K562 treated with DMSO at 1 percent for 24 hours (cell line): ENCODE results near the gene NACA2. TPM values are rescaled to one million over a fixed set of nuclear protein-coding genes. Genes with fewer than 3 reads are reported as not detected.

Source experiments
- total RNA-seq: library from RNA; unstranded; fragments of 300-600 nt; gene quantifications from 2 replicates; pipeline ENCODE4 v1.2.3, GENCODE V29; 2022; ENCODE audit warnings: low read depth; ENCODE audit not compliant: insufficient read depth

Gene NACA2
- total RNA-seq, result not detected in 2 replicates

GRCh38 chr17:61591018-61591417 lies at the start of gene NACA2:
Gene NACA2, minus strand, starts transcription at chr17:61591219. Its CDS starts 39 bp downstream, at chr17:61591180.

Other genes with a start within 250 kb of the NACA2 start
- gene TBX2, start 191.4 kb downstream of the NACA2 start, total RNA-seq, result not detected in 2 replicates
- not detected in 2 replicates for gene TBX4, start 138.8 kb downstream of the NACA2 start, total RNA-seq